HUES48 (cell line): ENCODE measurements around the gene CEMIP.
A peak's percentile ranks its signal among the peaks of the same experiment; 100 is the strongest.

Experiments
- H3K27ac ChIP-seq: one replicate; pipeline ENCODE4 v1.7.0; 2013; ENCODE audit warnings: low read depth, low read length, inconsistent platforms
- H3K27me3 ChIP-seq: 2 replicates; pipeline ENCODE4 v1.6.1; 2013; ENCODE audit warnings: mild to moderate bottlenecking, low read length; ENCODE audit not compliant: control insufficient read depth, insufficient read depth
- H3K36me3 ChIP-seq: 2 replicates; pipeline ENCODE4 v1.6.1; 2013; ENCODE audit warnings: low read length; ENCODE audit not compliant: control insufficient read depth, insufficient read depth
- H3K4me1 ChIP-seq: 2 replicates; pipeline ENCODE4 v1.6.1; 2013; ENCODE audit warnings: mild to moderate bottlenecking, low read length; ENCODE audit not compliant: control insufficient read depth, insufficient read depth
- H3K4me3 ChIP-seq: 2 replicates; pipeline ENCODE4 v1.5.1; 2013; ENCODE audit warnings: mild to moderate bottlenecking, low read depth, low read length
- H3K9ac ChIP-seq: 2 replicates; pipeline ENCODE4 v1.6.1; 2013; ENCODE audit warnings: mild to moderate bottlenecking, low read depth, low read length, moderate library complexity
- H3K9me3 ChIP-seq: 2 replicates; pipeline ENCODE4 v1.6.1; 2013; ENCODE audit warnings: low read length; ENCODE audit not compliant: control insufficient read depth, insufficient read depth

CEMIP gene

DNA sequence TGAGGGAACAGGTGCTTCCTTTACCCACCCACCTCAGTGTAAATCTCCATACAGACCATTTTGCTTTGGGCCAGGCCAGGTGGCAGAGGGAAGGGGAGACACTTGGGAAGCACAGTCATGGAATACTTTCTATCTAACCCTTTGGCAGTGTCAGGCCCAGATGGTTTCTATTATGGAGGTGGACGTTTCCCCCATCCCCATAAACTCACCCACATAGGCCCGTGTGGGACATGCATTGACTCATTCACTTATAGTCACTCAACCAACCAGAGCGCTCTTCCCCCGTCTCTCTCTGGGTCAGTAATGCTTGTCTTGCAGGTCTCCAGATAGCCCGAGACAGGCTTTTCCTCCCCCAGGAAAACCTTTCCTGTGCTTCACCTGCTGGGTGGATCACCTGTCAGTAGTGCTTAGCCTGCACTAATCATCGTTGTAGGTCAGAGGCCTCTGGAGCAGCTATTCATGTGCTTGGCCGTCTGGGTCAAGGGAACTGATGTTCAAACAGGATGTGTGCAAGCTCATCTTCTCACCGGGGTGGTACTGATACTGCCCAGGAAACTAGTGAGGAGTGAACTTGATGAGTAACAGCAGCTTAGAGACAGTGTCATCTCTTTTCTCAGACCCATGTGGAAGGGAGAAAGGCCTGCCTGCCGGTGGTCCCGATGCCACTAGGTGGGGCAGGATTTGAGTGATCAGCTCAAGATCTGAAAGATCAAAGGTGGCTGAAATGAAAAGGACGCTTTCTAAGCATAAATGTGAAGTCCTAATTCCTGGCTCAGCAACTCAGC is 67.1 kb downstream of the CEMIP start:
- Histone ChIP-seq H3K4me1 (no peaks in the 10 kb centered on the region), H3K4me3 (no peak overlapping the region), H3K36me3 (no peaks in the 10 kb centered on the region), H3K9ac (no peak overlapping the region), H3K27me3 (no peaks in the 10 kb centered on the region), H3K27ac (no peak overlapping the region), H3K9me3 (no peaks in the 10 kb centered on the region)

DNA sequence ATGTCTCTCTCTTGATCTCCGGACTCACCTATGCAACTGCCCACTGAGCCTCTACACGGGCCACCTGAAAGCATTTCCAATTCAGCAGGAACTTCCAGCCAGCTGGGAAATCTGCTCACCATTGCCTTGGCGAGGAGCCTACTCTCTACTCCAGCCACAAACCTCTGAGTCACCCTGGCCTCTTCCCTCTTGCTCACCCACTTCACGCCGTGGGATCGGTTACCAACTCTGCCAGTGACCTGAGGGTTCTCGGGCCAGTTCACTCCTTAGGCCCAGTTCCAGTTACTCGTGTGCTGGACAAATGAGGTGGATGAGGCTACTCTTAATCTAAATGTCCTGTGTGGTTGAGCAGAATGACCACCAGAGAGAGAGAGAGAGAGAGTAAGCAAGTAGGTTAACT is 70.1 kb downstream of the CEMIP start:
- Histone ChIP-seq H3K36me3 (no peaks in the 10 kb centered on the region), H3K27ac (no peak overlapping the region), H3K4me3 (no peak overlapping the region), H3K9me3 (no peaks in the 10 kb centered on the region), H3K9ac (no peak overlapping the region), H3K27me3 (no peaks in the 10 kb centered on the region), H3K4me1 (no peaks in the 10 kb centered on the region)

DNA sequence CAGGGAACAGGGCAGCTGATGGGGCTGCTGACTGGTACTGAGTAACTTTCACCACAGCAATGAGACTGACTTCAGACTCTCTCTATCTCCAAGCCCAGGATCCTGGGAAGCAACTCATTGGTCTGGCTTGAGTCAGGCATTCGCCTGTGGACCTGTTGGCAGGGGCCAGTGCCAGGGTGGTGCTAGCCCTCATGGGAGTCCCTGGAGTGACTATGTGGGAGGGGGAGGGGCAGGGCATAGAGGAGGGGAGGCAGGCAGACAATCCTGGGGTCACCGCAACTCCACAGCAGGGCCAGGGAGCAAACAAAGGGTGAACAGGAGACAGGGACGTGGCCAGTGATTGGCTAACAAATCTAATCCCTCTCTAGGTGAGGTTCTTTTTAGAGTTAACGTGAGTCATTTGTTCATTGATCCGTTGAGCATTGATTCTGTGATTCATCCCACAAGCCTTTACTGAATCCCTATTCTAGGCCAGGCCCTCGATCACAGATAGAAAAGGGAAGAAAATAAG is 71.8 kb downstream of the CEMIP start:
- no peaks in the 10 kb centered on the region for H3K27me3 ChIP-seq
- no peaks in the 10 kb centered on the region for H3K4me1 ChIP-seq
- no peak overlapping the region for H3K4me3 ChIP-seq
- H3K36me3 ChIP-seq: no peaks in the 10 kb centered on the region
- no peak overlapping the region for H3K9ac ChIP-seq
- H3K27ac ChIP-seq: no peak overlapping the region
- H3K9me3 ChIP-seq: no peaks in the 10 kb centered on the region

DNA sequence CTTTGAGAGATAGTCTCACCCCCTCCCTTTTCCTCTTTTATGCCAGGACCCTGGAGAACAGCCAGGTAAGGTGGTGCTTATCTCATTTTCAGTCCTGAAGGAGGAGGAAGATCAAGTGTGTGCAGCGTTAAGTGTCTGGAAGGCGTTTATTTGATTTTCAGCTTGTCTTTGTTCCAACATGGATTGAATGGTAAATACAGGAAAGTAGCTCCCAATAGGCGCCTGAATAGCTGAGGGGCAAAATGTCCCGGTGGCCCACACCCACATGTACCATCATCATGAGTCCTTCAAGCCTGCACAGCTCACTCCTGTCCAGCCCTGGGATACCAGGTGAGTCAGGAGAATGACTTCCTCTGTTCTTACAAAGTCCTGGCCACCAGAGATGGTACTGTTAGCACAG is 73.5 kb downstream of the CEMIP start:
- Histone ChIP-seq H3K27ac (no peak overlapping the region), H3K4me1 (peaks cover 3% of the 10 kb centered on the region; the same call in 1 of the 2 replicates)

DNA sequence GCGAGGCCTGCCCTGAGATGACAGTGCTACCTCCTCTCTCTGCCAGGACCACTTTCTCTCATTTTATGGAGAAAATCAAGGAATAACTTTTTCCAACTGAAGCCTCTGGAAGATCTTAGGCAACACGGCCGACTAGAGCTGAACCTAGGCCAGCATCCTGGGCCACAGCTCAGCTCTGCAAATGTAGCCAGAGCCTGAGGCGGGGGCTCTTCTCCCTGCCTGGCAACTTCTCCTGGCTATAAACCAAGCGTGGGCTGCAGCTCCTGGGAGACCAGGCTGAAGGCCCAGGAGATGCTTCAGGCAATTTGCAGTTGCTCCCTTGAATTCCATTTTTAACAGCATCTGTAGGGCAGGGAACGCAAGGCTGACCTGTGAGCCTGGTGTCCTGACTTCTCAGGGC is 74.9 kb downstream of the CEMIP start:
- Histone ChIP-seq H3K4me1 (peaks cover 3% of the 10 kb centered on the region; the same call in 1 of the 2 replicates), H3K9me3 (no peaks in the 10 kb centered on the region), H3K36me3 (no peaks in the 10 kb centered on the region), H3K4me3 (no peak overlapping the region), H3K27ac (no peak overlapping the region), H3K9ac (no peak overlapping the region), H3K27me3 (no peaks in the 10 kb centered on the region)

More for the DNA sequence above, 73.5 kb downstream of the CEMIP start:
- H3K9ac ChIP-seq: no peak overlapping the region
- H3K27me3 ChIP-seq: no peaks in the 10 kb centered on the region
- no peak overlapping the region for H3K4me3 ChIP-seq
- no peaks in the 10 kb centered on the region for H3K36me3 ChIP-seq
- H3K9me3 ChIP-seq: no peaks in the 10 kb centered on the region

DNA sequence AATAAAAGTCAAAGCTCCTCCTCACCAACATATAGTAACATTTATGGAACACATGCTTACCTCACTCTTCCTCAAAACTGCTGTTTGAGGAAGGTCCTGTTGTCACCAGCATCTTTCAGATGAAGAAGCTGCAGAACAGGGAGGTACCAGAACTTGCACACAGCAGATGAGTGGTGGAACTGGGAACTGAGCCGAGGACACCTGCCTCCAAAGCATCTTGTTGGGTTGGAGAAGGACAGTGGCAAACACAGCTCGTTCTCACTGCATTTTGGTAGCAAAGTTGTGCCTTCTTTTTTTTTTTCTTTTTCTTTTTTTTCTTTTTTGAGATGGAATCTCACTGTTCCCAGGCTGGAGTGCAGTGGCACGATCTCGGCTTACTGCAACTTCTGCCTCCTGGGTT is 76.0 kb downstream of the CEMIP start:
- Histone ChIP-seq H3K9me3 (no peaks in the 10 kb centered on the region), H3K27me3 (no peaks in the 10 kb centered on the region), H3K36me3 (no peaks in the 10 kb centered on the region), H3K4me3 (no peak overlapping the region), H3K27ac (no peak overlapping the region), H3K4me1 (peaks cover 3% of the 10 kb centered on the region; the same call in 1 of the 2 replicates), H3K9ac (no peak overlapping the region)

DNA sequence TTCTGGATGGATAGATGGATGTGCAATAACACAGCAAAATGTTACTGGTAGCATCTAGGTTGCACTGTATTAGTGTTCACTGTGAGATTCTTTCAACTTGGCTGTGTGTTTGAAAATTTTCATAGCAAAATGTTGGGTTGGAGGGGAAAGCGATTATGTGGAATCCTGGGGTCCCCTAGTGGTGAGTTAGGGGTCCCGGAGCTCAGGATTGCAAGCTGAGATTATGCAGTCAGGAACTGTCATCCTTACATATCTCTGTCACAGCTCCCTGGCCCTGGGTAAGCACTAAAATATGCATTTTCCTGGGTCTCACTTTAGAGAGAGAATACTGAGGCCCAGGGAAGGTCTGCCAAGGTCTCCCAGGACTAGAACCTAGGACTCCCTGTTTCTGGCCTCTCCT is 77.2 kb downstream of the CEMIP start:
- H3K36me3 ChIP-seq: no peaks in the 10 kb centered on the region
- H3K4me3 ChIP-seq: no peak overlapping the region
- no peaks in the 10 kb centered on the region for H3K9me3 ChIP-seq
- H3K4me1 ChIP-seq: peaks cover 3% of the 10 kb centered on the region; the same call in 1 of the 2 replicates
- no peak overlapping the region for H3K9ac ChIP-seq
- no peaks in the 10 kb centered on the region for H3K27me3 ChIP-seq
- H3K27ac ChIP-seq: no peak overlapping the region

DNA sequence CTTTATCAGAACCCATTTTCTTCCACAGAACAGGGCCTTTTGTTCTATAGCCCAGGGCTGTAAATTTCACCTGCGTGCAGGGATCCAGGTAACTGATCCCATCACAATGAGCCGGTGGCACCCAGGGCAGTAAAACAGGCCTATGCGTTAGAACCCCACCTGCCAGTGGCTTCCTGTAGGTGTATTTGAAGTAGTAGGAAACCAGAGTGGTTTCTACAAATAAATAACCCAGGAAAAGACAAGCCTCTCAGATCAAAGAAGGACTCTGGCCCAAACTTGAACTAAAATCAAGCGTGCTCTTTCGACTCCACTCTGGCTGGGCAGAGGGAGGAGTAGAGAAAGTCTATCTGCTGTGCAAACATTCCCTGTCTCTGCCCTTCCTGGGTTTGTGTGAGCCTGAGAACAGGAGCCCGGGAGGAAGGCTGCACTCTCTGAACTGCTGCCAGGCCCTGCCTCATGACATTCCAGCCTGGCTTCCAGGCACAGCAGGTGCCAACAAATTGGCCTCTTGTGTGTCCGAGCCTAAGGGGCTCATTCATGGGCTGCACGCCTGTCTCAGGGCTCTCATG is 77.7 kb downstream of the CEMIP start:
- Histone ChIP-seq H3K9me3 (no peaks in the 10 kb centered on the region), H3K9ac (no peak overlapping the region), H3K4me1 (peaks cover 3% of the 10 kb centered on the region; the same call in 1 of the 2 replicates), H3K27me3 (no peaks in the 10 kb centered on the region), H3K4me3 (no peak overlapping the region), H3K27ac (no peak overlapping the region), H3K36me3 (no peaks in the 10 kb centered on the region)

DNA sequence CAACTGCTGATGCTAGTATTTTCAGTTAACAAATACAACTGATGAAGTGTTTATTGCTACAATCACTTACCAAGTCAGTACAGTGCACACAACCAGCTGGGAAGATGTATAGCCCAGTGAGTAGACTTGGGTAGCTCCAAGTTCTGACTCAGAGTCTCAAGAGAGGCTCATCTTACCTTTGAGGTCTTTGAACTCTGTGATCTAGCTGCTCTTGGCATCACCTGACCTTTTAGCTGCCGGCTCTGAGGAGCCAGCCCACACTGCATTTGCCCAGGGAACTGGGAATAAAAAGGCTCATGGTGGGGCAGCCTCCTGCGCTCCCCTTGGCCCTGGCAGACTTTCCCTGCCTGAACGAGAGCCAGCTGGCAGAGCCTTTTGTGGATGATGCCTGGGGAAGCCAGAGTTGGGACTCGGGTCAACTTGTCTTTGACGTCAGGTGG is 82.6 kb downstream of the CEMIP start:
- Histone ChIP-seq H3K27ac (no peak overlapping the region), H3K9me3 (no peaks in the 10 kb centered on the region), H3K4me1 (peaks cover 19% of the 10 kb centered on the region), H3K36me3 (no peaks in the 10 kb centered on the region), H3K9ac (no peak overlapping the region), H3K4me3 (no peak overlapping the region), H3K27me3 (no peaks in the 10 kb centered on the region)

DNA sequence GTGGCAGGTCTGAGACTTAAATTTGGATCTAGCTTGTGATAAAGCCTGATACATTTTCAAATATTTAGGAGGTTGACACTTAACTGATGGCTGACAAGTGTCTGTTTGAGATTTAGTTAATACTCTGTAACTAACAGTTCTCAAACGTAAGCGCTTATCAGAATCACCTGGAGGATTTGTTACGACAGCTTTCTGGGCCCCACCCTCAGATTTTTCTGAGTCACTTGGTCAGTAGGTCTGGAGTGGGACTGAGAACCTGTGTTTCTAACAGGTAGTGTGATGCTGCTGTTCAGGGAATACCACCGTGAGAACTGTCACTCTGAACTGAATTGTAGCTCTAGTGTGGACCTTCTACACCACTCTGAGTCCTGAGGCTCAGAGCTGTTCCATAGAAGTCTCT is 85.5 kb downstream of the CEMIP start:
- Histone ChIP-seq H3K36me3 (no peaks in the 10 kb centered on the region), H3K27me3 (no peaks in the 10 kb centered on the region), H3K4me1 (peaks cover 32% of the 10 kb centered on the region), H3K9ac (no peak overlapping the region), H3K27ac (no peak overlapping the region), H3K4me3 (no peak overlapping the region), H3K9me3 (no peaks in the 10 kb centered on the region)

DNA sequence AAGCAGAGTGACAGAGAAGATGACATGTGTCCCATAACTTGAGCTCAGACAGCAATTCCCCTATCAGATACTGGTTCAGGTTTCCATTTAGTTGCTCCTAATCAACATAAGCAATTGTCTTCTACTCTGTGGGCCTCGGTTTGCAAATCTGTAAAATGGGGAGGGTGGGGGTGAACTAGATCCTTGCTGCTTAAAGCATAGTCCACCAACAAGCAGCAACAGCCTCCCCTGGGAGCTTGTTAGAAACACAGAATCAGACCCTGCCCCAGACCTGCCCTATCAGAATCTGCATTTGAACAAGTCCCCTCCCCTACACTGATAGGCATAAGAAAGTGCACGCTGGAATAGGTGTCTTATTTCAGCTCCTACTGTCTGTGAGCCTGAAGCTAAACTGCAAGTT is 87.8 kb downstream of the CEMIP start:
- Histone ChIP-seq H3K9me3 (no peaks in the 10 kb centered on the region), H3K36me3 (no peaks in the 10 kb centered on the region), H3K27ac (peak overlapping the region; percentile 21), H3K9ac (0 out of 2 replicates have a peak overlapping the region, but pooled peaks have one; percentile 3), H3K4me1 (peaks cover 32% of the 10 kb centered on the region), H3K4me3 (peak overlapping the region; percentile 28), H3K27me3 (no peaks in the 10 kb centered on the region)
